Measurements from ENCODE around the gene ARHGEF7. TPM values are rescaled to one million over a fixed set of nuclear protein-coding genes. Genes with fewer than 3 reads are reported as not detected.

ARHGEF7 gene
- total RNA-seq, 2 experiments from 2014 or later = 46.5 to 46.7 TPM

GRCh38 chr13:111344471-111345191 lies 229.5 kb downstream of the ARHGEF7 start:
- Mint-ChIP-seq H3K4me1 (no peaks in the 10 kb centered on the region), H3K36me3 (no peaks in the 10 kb centered on the region), H3K27me3 (no peaks in the 10 kb centered on the region), H3K9me3 (no peaks in the 10 kb centered on the region), H3K4me3 (no peak overlapping the region), H3K27ac (no peak overlapping the region)
- no peak for DNase-seq

GRCh38 chr13:111345682-111346081 lies 230.6 kb downstream of the ARHGEF7 start:
- no peak for DNase-seq
- H3K4me3 Mint-ChIP-seq = no peak overlapping the region
- H3K36me3 Mint-ChIP-seq = no peaks in the 10 kb centered on the region
- H3K27ac Mint-ChIP-seq = no peak overlapping the region
- no peaks in the 10 kb centered on the region for H3K27me3 Mint-ChIP-seq
- no peaks in the 10 kb centered on the region for H3K9me3 Mint-ChIP-seq
- no peaks in the 10 kb centered on the region for H3K4me1 Mint-ChIP-seq

GRCh38 chr13:111346101-111346680 lies 231.1 kb downstream of the ARHGEF7 start:
- Mint-ChIP-seq H3K36me3 (no peaks in the 10 kb centered on the region), H3K27ac (no peak overlapping the region), H3K27me3 (no peaks in the 10 kb centered on the region), H3K4me3 (no peak overlapping the region), H3K4me1 (no peaks in the 10 kb centered on the region), H3K9me3 (no peaks in the 10 kb centered on the region)
- DNase-seq = no peak

GRCh38 chr13:111347438-111347837 lies 232.3 kb downstream of the ARHGEF7 start:
- Mint-ChIP-seq H3K9me3 (peaks cover 6% of the 10 kb centered on the region), H3K27me3 (no peaks in the 10 kb centered on the region), H3K4me1 (no peaks in the 10 kb centered on the region), H3K4me3 (no peak overlapping the region), H3K27ac (no peak overlapping the region), H3K36me3 (no peaks in the 10 kb centered on the region)
- DNase-seq = no peak

- no peak for DNase-seq
- Mint-ChIP-seq H3K36me3 (no peaks in the 10 kb centered on the region), H3K27me3 (no peaks in the 10 kb centered on the region)
Measured at GRCh38 chr13:111353508-111353907, 238.4 kb downstream of the ARHGEF7 start.

GRCh38 chr13:111354789-111355188 lies 239.7 kb downstream of the ARHGEF7 start:
- Mint-ChIP-seq H3K27me3 (no peaks in the 10 kb centered on the region), H3K4me3 (no peak overlapping the region), H3K27ac (no peak overlapping the region), H3K9me3 (peaks cover 7% of the 10 kb centered on the region), H3K4me1 (peaks cover 4% of the 10 kb centered on the region), H3K36me3 (no peaks in the 10 kb centered on the region)
- no peak for DNase-seq

More at GRCh38 chr13:111353508-111353907, 238.4 kb downstream of the ARHGEF7 start:
- Mint-ChIP-seq H3K9me3 (peaks cover 7% of the 10 kb centered on the region), H3K4me3 (no peak overlapping the region), H3K4me1 (peaks cover 4% of the 10 kb centered on the region), H3K27ac (no peak overlapping the region)

Other genes with a start within 250 kb of the ARHGEF7 start
- gene ANKRD10, start 200.2 kb upstream of the ARHGEF7 start, total RNA-seq = 10 to 100 TPM; 48.3 to 54.9 TPM
- gene TEX29, start 205.3 kb downstream of the ARHGEF7 start, total RNA-seq = under 1 TPM in 1 of 2 experiments, not detected in 1; 0.46 TPM